HFFc6 (cell line): ENCODE results near the gene HECTD1. TPM values are rescaled to one million over a fixed set of nuclear protein-coding genes. Genes with fewer than 3 reads are reported as not detected.
"Not testable (repeated sequence)": the region's sequence is repeated elsewhere in the genome, so short reads cannot be mapped to it uniquely, and the experiment has no call there.

ENCODE experiments used
- DNase-seq: peaks from one replicate; pipeline ENCODE4 v3.0.0-alpha.2; 2018
- H3K27ac Mint-ChIP-seq: 2 replicates; pipeline ENCODE4 v1.8.0; 2020; ENCODE audit warnings: mild to moderate bottlenecking, mixed read lengths
- H3K27me3 Mint-ChIP-seq: 2 replicates; pipeline ENCODE4 v1.8.0; 2021; ENCODE audit warnings: mild to moderate bottlenecking, moderate library complexity, mixed read lengths; ENCODE audit not compliant: insufficient read depth
- H3K36me3 Mint-ChIP-seq: 2 replicates; pipeline ENCODE4 v1.8.0; 2021; ENCODE audit warnings: low read depth, mixed read lengths
- H3K4me1 Mint-ChIP-seq: 2 replicates; pipeline ENCODE4 v1.8.0; 2020; ENCODE audit warnings: low read depth, mixed read lengths
- H3K4me3 Mint-ChIP-seq: 2 replicates; pipeline ENCODE4 v1.8.0; 2020; ENCODE audit warnings: mild to moderate bottlenecking, moderate library complexity, mixed read lengths
- H3K9me3 Mint-ChIP-seq: 2 replicates; pipeline ENCODE4 v1.8.0; 2020; ENCODE audit warnings: mild to moderate bottlenecking, mixed read lengths
- total RNA-seq, 6 experiments: library from RNA; stranded (reverse); fragmentation: NEBNext Ultra II Directional; extraction: Animal tissue kit (Norgen Biotek cat#: 25700); gene quantifications; 2 replicates in 1 of 6; 3 replicates in 5 of 6; pipeline ENCODE4 v1.2.3, GENCODE V29; 2021
- TF ChIP-seq, protein P1 (sequence below): fragments of 200-600 bp; sonication (generic); IDR thresholded peaks from 2 replicates; pipeline ENCODE4 v1.5.0; 2021; ENCODE audit warnings: antibody characterized with exemption, mild to moderate bottlenecking

The HECTD1 gene
- total RNA-seq, 6 experiments from 2014 or later, result 125 to 153 (median 145) TPM

DNA sequence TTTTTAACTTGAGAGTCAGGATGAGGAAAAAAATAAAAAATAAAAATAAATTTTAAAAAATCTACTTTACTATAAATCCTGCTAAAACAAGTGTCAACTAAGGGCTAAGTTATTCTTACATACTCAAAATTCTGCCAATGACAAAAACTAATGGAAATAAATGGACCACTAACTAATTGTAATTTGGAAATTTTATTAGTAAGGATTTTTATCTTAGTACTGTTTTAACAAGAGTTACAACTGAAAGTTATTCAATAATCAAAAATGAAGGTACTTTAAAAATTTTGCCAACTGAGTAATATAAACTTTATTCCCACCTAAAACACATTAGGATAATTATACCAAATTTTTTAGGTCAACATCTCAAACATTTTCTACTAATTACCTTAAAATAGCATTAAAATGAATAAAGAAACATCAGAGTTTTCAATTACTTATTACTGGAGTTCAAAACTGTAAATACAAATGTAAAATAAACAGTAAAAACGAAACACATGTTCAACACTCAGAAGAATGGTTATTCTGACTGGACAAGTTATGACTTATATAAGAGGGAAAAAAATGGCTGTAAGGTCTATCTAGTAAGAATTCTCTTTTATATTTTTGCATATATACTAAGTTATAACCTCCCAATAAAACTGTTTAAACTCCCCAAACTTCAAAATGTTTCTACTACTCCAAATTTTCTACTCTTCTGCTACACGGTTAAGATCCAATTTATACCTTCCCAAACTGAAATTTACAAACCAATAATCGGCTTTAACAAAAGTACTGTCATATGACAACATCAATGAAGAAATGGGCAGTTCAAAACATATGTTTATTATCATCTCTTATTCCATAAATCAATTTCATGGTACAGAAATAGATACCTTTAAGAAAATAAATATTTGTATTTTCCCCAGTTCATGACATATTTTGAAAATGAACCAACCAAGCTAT is 2.7 kb downstream of the HECTD1 start:
- DNase-seq, result no peak
- Mint-ChIP-seq H3K9me3 (no peaks in the 10 kb centered on the region), H3K27me3 (no peaks in the 10 kb centered on the region), H3K36me3 (peaks cover 43% of the 10 kb centered on the region), H3K27ac (peak overlapping the region; percentile 79), H3K4me3 (peak overlapping the region; percentile 95), H3K4me1 (peaks cover 43% of the 10 kb centered on the region)
- TF ChIP-seq, protein P1, sequence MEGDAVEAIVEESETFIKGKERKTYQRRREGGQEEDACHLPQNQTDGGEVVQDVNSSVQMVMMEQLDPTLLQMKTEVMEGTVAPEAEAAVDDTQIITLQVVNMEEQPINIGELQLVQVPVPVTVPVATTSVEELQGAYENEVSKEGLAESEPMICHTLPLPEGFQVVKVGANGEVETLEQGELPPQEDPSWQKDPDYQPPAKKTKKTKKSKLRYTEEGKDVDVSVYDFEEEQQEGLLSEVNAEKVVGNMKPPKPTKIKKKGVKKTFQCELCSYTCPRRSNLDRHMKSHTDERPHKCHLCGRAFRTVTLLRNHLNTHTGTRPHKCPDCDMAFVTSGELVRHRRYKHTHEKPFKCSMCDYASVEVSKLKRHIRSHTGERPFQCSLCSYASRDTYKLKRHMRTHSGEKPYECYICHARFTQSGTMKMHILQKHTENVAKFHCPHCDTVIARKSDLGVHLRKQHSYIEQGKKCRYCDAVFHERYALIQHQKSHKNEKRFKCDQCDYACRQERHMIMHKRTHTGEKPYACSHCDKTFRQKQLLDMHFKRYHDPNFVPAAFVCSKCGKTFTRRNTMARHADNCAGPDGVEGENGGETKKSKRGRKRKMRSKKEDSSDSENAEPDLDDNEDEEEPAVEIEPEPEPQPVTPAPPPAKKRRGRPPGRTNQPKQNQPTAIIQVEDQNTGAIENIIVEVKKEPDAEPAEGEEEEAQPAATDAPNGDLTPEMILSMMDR, result no peak

DNA sequence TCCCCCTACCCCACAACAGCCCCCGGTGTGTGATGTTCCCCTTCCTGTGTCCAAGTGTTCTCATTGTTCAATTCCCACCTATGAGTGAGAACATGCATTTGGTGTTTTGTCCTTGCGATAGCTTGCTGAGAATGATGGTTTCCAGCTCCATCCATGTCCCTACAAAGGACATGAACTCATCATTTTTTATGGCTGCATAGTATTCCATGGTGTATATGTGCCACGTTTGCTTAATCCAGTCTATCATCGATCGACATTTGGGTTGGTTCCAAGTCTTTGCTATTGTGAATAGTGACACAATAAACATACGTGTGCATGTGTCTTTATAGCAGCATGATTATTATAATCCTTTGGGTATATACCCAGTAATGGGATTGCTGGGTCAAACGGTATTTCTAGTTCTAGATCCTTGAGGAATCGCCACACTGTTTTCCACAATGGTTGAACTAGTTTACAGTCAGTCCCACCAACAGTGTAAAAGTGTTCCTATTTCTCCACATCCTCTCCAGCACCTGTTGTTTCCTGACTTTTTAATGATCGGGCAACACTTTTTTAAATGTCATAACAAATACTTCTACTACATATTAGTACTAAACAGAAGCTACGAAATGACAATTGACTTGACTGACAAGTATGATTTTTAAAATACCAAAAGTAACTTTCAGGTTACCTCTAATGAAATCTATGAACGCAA is 3.5 kb downstream of the HECTD1 start:
- DNase-seq, H3K27me3 Mint-ChIP-seq, H3K4me3 Mint-ChIP-seq, H3K9me3 Mint-ChIP-seq, H3K27ac Mint-ChIP-seq: not testable (repeated sequence)
- peaks cover 42% of the 10 kb centered on the region for H3K4me1 Mint-ChIP-seq
- H3K36me3 Mint-ChIP-seq, result peaks cover 45% of the 10 kb centered on the region

DNA sequence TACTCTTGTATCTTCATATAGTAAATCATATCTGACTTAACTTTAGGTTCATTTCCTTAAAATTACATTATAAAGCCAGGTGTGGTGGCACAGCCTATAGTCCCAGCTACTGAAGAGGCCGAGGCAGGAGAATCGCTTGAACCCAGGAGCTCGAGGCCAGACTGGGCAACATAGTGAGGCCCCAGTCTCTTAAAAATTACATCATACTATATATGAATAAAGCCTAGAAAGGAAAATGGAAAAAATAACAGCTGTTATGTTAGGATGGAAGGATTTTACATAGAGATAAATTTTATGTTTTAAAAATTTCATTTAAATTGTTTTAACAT is 4.2 kb downstream of the HECTD1 start:
- peaks cover 45% of the 10 kb centered on the region for H3K36me3 Mint-ChIP-seq
- H3K27ac Mint-ChIP-seq, result no peak overlapping the region
- no peaks in the 10 kb centered on the region for H3K9me3 Mint-ChIP-seq
- H3K27me3 Mint-ChIP-seq, result no peaks in the 10 kb centered on the region
- no peak overlapping the region for H3K4me3 Mint-ChIP-seq
- no peak for DNase-seq
- peaks cover 35% of the 10 kb centered on the region for H3K4me1 Mint-ChIP-seq
- TF ChIP-seq, protein P1, result no peak

DNA sequence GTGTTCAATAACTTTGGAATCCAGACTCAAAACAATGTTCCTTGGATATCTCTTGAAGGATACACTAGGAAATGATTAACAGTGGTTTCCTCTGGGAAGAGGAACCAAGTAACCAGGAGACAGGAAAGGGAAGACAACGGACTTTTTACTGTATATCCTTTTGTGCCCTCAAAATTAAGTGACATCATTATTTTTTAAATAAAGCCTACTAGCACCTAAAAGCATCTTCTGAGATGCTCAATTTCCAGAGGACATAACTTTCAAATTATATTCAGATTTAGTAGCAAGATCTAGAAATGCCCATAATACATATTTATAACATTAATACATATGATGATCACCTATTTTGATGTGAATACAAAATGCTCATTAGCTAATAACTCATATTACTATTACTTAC is 6.5 kb downstream of the HECTD1 start:
- Mint-ChIP-seq H3K4me3 (no peak overlapping the region), H3K4me1 (peaks cover 53% of the 10 kb centered on the region), H3K27ac (peak overlapping the region; percentile 75), H3K36me3 (peaks cover 57% of the 10 kb centered on the region), H3K27me3 (no peaks in the 10 kb centered on the region), H3K9me3 (no peaks in the 10 kb centered on the region)
- TF ChIP-seq, protein P1, result no peak
- no peak for DNase-seq

DNA sequence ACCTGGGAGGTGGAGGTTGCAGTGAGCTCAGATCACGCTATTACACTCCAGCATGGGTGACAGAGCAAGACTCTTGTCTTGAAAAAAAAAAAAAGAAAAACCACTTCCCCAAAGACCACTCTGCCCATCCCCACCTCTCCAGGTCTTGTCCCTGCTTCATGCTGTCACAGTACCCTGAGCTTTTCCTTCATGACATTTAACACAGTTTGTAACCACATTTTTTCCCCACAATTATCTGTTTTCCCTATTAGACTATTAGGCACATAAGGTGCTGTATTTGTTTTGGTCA is 6.9 kb downstream of the HECTD1 start:
- H3K36me3 Mint-ChIP-seq, result peaks cover 54% of the 10 kb centered on the region
- TF ChIP-seq, protein P1, result no peak
- no peaks in the 10 kb centered on the region for H3K9me3 Mint-ChIP-seq
- H3K4me3 Mint-ChIP-seq, result peak overlapping the region; percentile 57
- DNase-seq, result no peak
- no peaks in the 10 kb centered on the region for H3K27me3 Mint-ChIP-seq
- H3K4me1 Mint-ChIP-seq, result peaks cover 58% of the 10 kb centered on the region
- H3K27ac Mint-ChIP-seq, result peak overlapping the region; percentile 75

DNA sequence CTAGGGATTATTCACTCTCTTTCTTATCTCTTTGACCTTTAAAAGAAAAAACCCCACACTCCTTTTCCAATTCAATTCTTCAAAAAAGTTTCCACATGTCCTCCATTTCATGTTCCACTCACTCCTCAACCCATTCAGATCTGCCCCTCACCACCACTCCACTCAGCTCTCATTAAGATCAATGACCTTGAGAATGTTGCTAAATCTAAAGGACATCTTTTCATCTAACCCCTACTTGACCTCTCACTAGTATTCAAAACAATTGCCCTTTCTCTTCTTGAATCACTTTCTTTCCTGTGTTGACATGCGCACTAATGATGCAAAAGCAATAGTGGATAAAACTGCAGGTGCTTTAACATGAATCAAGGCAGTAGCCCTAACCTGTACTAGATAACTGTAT is 9.9 kb downstream of the HECTD1 start:
- Mint-ChIP-seq H3K36me3 (peaks cover 32% of the 10 kb centered on the region), H3K27ac (no peak overlapping the region), H3K27me3 (no peaks in the 10 kb centered on the region), H3K4me3 (no peak overlapping the region), H3K4me1 (peaks cover 65% of the 10 kb centered on the region), H3K9me3 (no peaks in the 10 kb centered on the region)
- TF ChIP-seq, protein P1, result no peak
- no peak for DNase-seq
